22Rv1 (cell line): ENCODE results near the gene ACACA.

Source experiments
- CTCF ChIP-seq: fragments of 450-650 bp; IDR thresholded peaks from 2 replicates; pipeline ENCODE4 v1.5.1; 2017; ENCODE audit warnings: mild to moderate bottlenecking
- ZFX ChIP-seq: fragments of 450-650 bp; IDR thresholded peaks from 2 replicates; pipeline ENCODE4 v1.6.1; 2017; ENCODE audit warnings: antibody characterized with exemption, borderline replicate concordance

GRCh38 chr17:37089956-37090355 lies 316.7 kb downstream of the ACACA start:
- TF ChIP-seq CTCF (no peak), ZFX (no peak)
